ENCODE measurements around the gene RWDD4. TPM values are rescaled to one million over a fixed set of nuclear protein-coding genes. Genes with fewer than 3 reads are reported as not detected.

Gene RWDD4
- total RNA-seq, 1 experiment from 2014 or later, result 29.6 TPM

GRCh38 chr4:183670960-183671555 is 12.1 kb upstream of the RWDD4 start:
- Histone ChIP-seq H3K9me2 (replicated peaks; ENCODE audit: low read length) (no peaks in the 10 kb centered on the region), H3K4me3 (ENCODE audit: low read length) (no peak overlapping the region), H3K9ac (ENCODE audit: low read length) (no peak overlapping the region), H3K4me2 (ENCODE audit: low read length) (no peak overlapping the region), H3K27ac (ENCODE audit: low read length) (no peak overlapping the region), H3K79me2 (ENCODE audit: low read length) (no peaks in the 10 kb centered on the region), H4K20me1 (ENCODE audit: low read length) (no peaks in the 10 kb centered on the region), H3K27me3 (ENCODE audit: low read length) (no peaks in the 10 kb centered on the region), H3K9me3 (ENCODE audit: low read length) (no peaks in the 10 kb centered on the region), H2AFZ (ENCODE audit: low read length) (no peak overlapping the region), H3F3A (ENCODE audit: low read length, unreplicated experiment) (no peaks in the 10 kb centered on the region), H3K36me3 (ENCODE audit: low read depth, low read length) (peaks cover 15% of the 10 kb centered on the region), H3K4me1 (ENCODE audit: insufficient read depth, low read length) (no peaks in the 10 kb centered on the region)
- POLR2A ChIA-PET (ENCODE audit: unreplicated experiment), result interaction anchor here (0.8 kb wide), 1 partner anchor 29 kb away, joined by 5 read pairs; no protein-coding TSS in a partner anchor
- ATAC-seq, result no peak
- DNase-seq, result no peak
- TF ChIP-seq EZH2 (IDR thresholded peaks at IDR 0.05; ENCODE audit: low read length, unreplicated experiment) (no peak), EZH2phosphoT487 (IDR thresholded peaks at IDR 0.05; ENCODE audit: borderline replicate concordance, low read length) (no peak), CTCF (conservative IDR thresholded peaks at IDR 0.05; ENCODE audit: low read depth, low read length) (no peak)
- intact Hi-C loops (cut with micrococcal nuclease), result no loop called here
- CTCF ChIA-PET, result no interaction called here
- BruUV-seq (replicated peaks), result no TSS peak

GRCh38 chr4:183670251-183670650 is 11.3 kb upstream of the RWDD4 start:
- H3K9me2 ChIP-seq (replicated peaks; ENCODE audit: low read length), result no peaks in the 10 kb centered on the region
- H3K4me3 ChIP-seq (ENCODE audit: low read length), result no peak overlapping the region
- no TSS peak for BruUV-seq (replicated peaks)
- H2AFZ ChIP-seq (ENCODE audit: low read length), result no peak overlapping the region
- no peak for DNase-seq
- no peaks in the 10 kb centered on the region for H3K4me1 ChIP-seq (ENCODE audit: insufficient read depth, low read length)
- H4K20me1 ChIP-seq (ENCODE audit: low read length), result no peaks in the 10 kb centered on the region
- peaks cover 15% of the 10 kb centered on the region for H3K36me3 ChIP-seq (ENCODE audit: low read depth, low read length)
- no peak overlapping the region for H3K9ac ChIP-seq (ENCODE audit: low read length)
- TF ChIP-seq EZH2phosphoT487 (IDR thresholded peaks at IDR 0.05; ENCODE audit: borderline replicate concordance, low read length), result no peak
- TF ChIP-seq EZH2 (IDR thresholded peaks at IDR 0.05; ENCODE audit: low read length, unreplicated experiment), result no peak
- TF ChIP-seq CTCF (conservative IDR thresholded peaks at IDR 0.05; ENCODE audit: low read depth, low read length), result no peak
- no peak overlapping the region for H3K27ac ChIP-seq (ENCODE audit: low read length)
- no peaks in the 10 kb centered on the region for H3K79me2 ChIP-seq (ENCODE audit: low read length)
- H3K4me2 ChIP-seq (ENCODE audit: low read length), result no peak overlapping the region
- no peaks in the 10 kb centered on the region for H3K27me3 ChIP-seq (ENCODE audit: low read length)
- ChIA-PET POLR2A (ENCODE audit: unreplicated experiment) (no interaction called here), CTCF (no interaction called here)
- intact Hi-C loops (cut with micrococcal nuclease), result no loop called here
- ATAC-seq, result peak; percentile 33; the same call in 1 of the 2 replicates
- H3K9me3 ChIP-seq (ENCODE audit: low read length), result no peaks in the 10 kb centered on the region
- no peaks in the 10 kb centered on the region for H3F3A ChIP-seq (ENCODE audit: low read length, unreplicated experiment)

- intact Hi-C loops (cut with micrococcal nuclease), result no loop called here
These were observed 7.1 kb upstream of the RWDD4 start for GRCh38 chr4:183666088-183666487.

More at GRCh38 chr4:183666088-183666487, 7.1 kb upstream of the RWDD4 start:
- H2AFZ ChIP-seq (ENCODE audit: low read length), result no peak overlapping the region
- POLR2A ChIA-PET (ENCODE audit: unreplicated experiment), result no interaction called here
- TF ChIP-seq EZH2phosphoT487 (IDR thresholded peaks at IDR 0.05; ENCODE audit: borderline replicate concordance, low read length), result no peak
- TF ChIP-seq EZH2 (IDR thresholded peaks at IDR 0.05; ENCODE audit: low read length, unreplicated experiment), result no peak
- TF ChIP-seq CTCF (conservative IDR thresholded peaks at IDR 0.05; ENCODE audit: low read depth, low read length), result no peak
- CTCF ChIA-PET, result no interaction called here
- H3K36me3 ChIP-seq (ENCODE audit: low read depth, low read length), result peaks cover 15% of the 10 kb centered on the region
- no TSS peak for BruUV-seq (replicated peaks)
- no peaks in the 10 kb centered on the region for H3F3A ChIP-seq (ENCODE audit: low read length, unreplicated experiment)
- no peaks in the 10 kb centered on the region for H4K20me1 ChIP-seq (ENCODE audit: low read length)
- no peaks in the 10 kb centered on the region for H3K9me2 ChIP-seq (replicated peaks; ENCODE audit: low read length)
- H3K4me3 ChIP-seq (ENCODE audit: low read length), result no peak overlapping the region
- H3K27ac ChIP-seq (ENCODE audit: low read length), result no peak overlapping the region
- H3K4me2 ChIP-seq (ENCODE audit: low read length), result no peak overlapping the region
- DNase-seq, result no peak
- H3K79me2 ChIP-seq (ENCODE audit: low read length), result peaks cover 6% of the 10 kb centered on the region
- no peak overlapping the region for H3K9ac ChIP-seq (ENCODE audit: low read length)
- H3K4me1 ChIP-seq (ENCODE audit: insufficient read depth, low read length), result no peaks in the 10 kb centered on the region
- ATAC-seq, result no peak
- H3K27me3 ChIP-seq (ENCODE audit: low read length), result no peaks in the 10 kb centered on the region
- H3K9me3 ChIP-seq (ENCODE audit: low read length), result no peaks in the 10 kb centered on the region

All from PC-3 (cell line).